Central memory CD8-positive, alpha-beta T cell (primary cell): Measurements from ENCODE around the gene BMPR1A.

ENCODE experiments used
- ATAC-seq: fragments of 150-1000 bp; cut with Tn5 transposase; replicated peaks from 2 replicates; pipeline ENCODE4 v1.10.0; 2022; ENCODE audit warnings: mild to moderate bottlenecking, moderate FRiP score, moderate number of reproducible peaks; ENCODE audit not compliant: poor library complexity, severe bottlenecking; ENCODE audit errors: extremely low read depth
- DNase-seq, 2 donors: peaks; one replicate each; pipeline ENCODE4 v3.0.0; 2021; ENCODE audit warnings: low spot score in 2 of 2
- H3K27ac Mint-ChIP-seq: one replicate; pipeline ENCODE4 v1.8.0; 2022; ENCODE audit warnings: low read depth, mild to moderate bottlenecking, moderate library complexity, mixed read lengths
- H3K27me3 Mint-ChIP-seq: one replicate; pipeline ENCODE4 v1.8.0; 2022; ENCODE audit warnings: mixed read lengths
- H3K36me3 Mint-ChIP-seq: one replicate; pipeline ENCODE4 v1.8.0; 2022; ENCODE audit warnings: mild to moderate bottlenecking, moderate library complexity, mixed read lengths; ENCODE audit not compliant: insufficient read depth
- H3K4me1 Mint-ChIP-seq: one replicate; pipeline ENCODE4 v1.8.0; 2022; ENCODE audit warnings: mixed read lengths
- H3K4me3 Mint-ChIP-seq: one replicate; pipeline ENCODE4 v1.8.0; 2022; ENCODE audit warnings: mild to moderate bottlenecking, moderate library complexity, mixed read lengths
- H3K9me3 Mint-ChIP-seq: one replicate; pipeline ENCODE4 v1.8.0; 2022; ENCODE audit warnings: mixed read lengths

The BMPR1A gene

GRCh38 chr10:86867149-86867548, 110.7 kb downstream of the BMPR1A start:
- H3K27ac Mint-ChIP-seq = no peak overlapping the region
- H3K4me1 Mint-ChIP-seq = peaks cover 6% of the 10 kb centered on the region
- no peaks in the 10 kb centered on the region for H3K27me3 Mint-ChIP-seq
- peaks cover 4% of the 10 kb centered on the region for H3K36me3 Mint-ChIP-seq
- no peak overlapping the region for H3K4me3 Mint-ChIP-seq
- H3K9me3 Mint-ChIP-seq = no peaks in the 10 kb centered on the region
- no peak for DNase-seq
- ATAC-seq = no peak

- Mint-ChIP-seq H3K9me3 (no peaks in the 10 kb centered on the region), H3K36me3 (peaks cover 1% of the 10 kb centered on the region), H3K4me3 (no peak overlapping the region), H3K27me3 (no peaks in the 10 kb centered on the region), H3K4me1 (peaks cover 6% of the 10 kb centered on the region), H3K27ac (no peak overlapping the region)
- ATAC-seq = no peak
- no peak for DNase-seq
Measured at GRCh38 chr10:86868353-86868752, 111.9 kb downstream of the BMPR1A start.

GRCh38 chr10:86870679-86871078, 114.3 kb downstream of the BMPR1A start:
- H3K9me3 Mint-ChIP-seq = no peaks in the 10 kb centered on the region
- H3K36me3 Mint-ChIP-seq = peaks cover 2% of the 10 kb centered on the region
- no peak overlapping the region for H3K27ac Mint-ChIP-seq
- H3K27me3 Mint-ChIP-seq = no peaks in the 10 kb centered on the region
- DNase-seq (no peak), ATAC-seq (no peak)
- H3K4me3 Mint-ChIP-seq = no peak overlapping the region
- H3K4me1 Mint-ChIP-seq = peaks cover under 1% of the 10 kb centered on the region

DNA sequence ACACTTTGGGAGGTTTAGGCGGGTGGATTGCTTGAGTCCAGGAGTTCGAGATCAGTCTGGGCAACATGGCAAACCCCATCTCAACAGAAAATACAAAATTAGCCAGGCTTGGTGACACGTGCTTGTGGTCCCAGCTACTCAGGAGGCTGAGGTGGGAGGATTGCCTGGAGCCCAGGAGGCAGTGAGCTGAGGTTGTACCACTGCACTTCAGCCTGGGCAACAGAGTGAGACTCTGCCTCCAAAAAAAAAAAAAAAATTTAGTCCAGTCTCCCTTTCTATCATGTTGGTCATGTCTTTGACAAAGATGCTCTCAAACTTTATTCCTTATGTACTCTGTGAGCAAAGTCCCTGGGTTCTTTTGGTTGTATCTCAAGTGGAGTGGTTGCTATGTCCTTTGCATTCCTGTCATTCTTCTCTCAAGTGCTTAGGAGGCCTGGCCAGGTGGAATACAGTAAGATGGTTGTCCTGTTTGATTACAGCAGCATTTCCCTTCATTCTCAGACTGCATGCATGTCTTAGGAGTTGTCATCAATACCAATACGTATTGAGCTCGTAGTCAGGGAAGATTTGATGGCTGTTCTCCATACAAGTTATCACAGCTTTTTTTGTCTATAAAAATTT, 115.3 kb downstream of the BMPR1A start:
- ATAC-seq (no peak), DNase-seq (no peak)
- no peaks in the 10 kb centered on the region for H3K4me1 Mint-ChIP-seq
- H3K27me3 Mint-ChIP-seq = no peaks in the 10 kb centered on the region
- no peak overlapping the region for H3K27ac Mint-ChIP-seq
- no peak overlapping the region for H3K4me3 Mint-ChIP-seq
- H3K9me3 Mint-ChIP-seq = no peaks in the 10 kb centered on the region
- peaks cover 6% of the 10 kb centered on the region for H3K36me3 Mint-ChIP-seq

DNA sequence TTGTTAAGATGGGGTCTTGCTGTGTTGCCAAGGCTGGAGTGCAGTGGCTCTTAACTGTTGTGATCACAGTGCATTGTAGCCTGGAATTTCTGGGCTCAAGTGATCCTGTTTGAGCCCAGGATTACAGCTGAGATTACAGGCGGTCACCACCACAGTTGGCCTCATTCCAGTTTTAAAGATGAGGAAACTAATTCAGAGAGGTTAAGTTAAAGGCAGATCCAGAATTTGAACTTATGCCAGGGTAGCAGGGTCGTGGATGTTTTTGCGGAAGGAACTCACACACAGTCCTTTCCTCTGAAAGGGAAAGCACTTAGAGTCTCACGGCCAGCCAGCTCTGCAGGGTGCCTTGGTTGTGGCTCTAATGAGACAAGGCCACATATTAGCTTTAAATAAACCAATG, 116.3 kb downstream of the BMPR1A start:
- H3K9me3 Mint-ChIP-seq = no peaks in the 10 kb centered on the region
- no peaks in the 10 kb centered on the region for H3K27me3 Mint-ChIP-seq
- no peak for ATAC-seq
- no peak overlapping the region for H3K4me3 Mint-ChIP-seq
- H3K4me1 Mint-ChIP-seq = no peaks in the 10 kb centered on the region
- peak overlapping the region; percentile 54 for H3K27ac Mint-ChIP-seq
- no peak for DNase-seq
- H3K36me3 Mint-ChIP-seq = peaks cover 8% of the 10 kb centered on the region

- ATAC-seq = no peak
- Mint-ChIP-seq H3K4me1 (no peaks in the 10 kb centered on the region), H3K27me3 (no peaks in the 10 kb centered on the region), H3K36me3 (peaks cover 7% of the 10 kb centered on the region), H3K27ac (no peak overlapping the region), H3K9me3 (no peaks in the 10 kb centered on the region), H3K4me3 (no peak overlapping the region)
- no peak for DNase-seq
Measured at GRCh38 chr10:86876748-86877147, 120.3 kb downstream of the BMPR1A start.

DNA sequence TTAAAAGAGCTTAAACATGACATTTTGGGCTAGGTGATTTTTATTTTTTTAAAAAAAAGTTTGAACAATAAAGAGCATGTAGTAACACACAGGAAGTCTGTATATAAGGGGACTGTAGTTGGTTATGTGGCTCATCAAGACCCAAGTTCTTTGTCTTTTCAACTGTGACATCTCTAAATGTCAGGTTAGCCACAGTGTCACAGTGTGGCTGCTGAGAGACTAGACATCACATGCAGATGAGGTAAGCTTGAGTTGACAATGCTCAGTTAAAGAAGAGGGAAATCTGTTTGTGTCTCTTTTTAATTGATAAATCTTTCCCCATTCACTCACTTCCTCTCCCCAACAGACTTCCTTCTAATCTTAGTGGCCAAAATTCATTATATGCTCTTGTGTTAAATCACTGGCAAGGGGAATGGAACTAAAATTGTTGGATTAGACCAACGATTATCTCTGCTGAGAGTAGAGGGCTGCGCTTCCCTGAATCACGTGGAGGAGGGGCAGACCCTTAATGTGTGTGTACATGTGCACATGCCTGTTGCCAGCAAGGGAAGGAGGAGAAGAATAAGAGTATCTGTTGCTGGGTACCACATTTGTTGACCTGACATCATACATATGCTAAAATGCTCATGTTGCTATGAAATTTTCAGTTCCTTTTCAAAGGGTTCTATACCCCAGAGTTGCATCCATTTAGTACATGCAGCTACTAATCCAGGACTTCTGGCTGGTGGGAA, 122.7 kb downstream of the BMPR1A start:
- H3K27me3 Mint-ChIP-seq = no peaks in the 10 kb centered on the region
- no peaks in the 10 kb centered on the region for H3K9me3 Mint-ChIP-seq
- H3K4me3 Mint-ChIP-seq = no peak overlapping the region
- no peak for DNase-seq
- H3K36me3 Mint-ChIP-seq = peaks cover 7% of the 10 kb centered on the region
- no peak for ATAC-seq
- H3K4me1 Mint-ChIP-seq = no peaks in the 10 kb centered on the region
- peak overlapping the region; percentile 2 for H3K27ac Mint-ChIP-seq

DNA sequence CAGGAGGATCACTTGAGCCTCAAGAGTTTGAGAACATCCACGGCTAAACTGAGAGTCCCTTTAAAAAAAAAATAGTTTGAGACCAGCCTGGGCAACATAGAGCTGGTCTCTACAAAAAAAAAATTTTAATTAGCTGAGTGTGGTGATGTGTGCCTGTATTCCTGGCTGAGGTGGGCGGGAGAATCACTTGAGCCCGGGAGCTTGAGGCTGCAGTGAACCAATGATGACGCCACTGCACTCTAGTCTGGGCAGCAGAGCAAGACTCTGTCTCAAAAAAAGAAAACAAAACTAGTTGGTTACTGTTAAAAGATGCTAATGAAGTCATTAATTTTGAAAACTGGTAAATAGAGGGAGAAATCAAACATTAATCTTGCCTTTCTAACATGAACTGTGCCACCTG, 124.6 kb downstream of the BMPR1A start:
- Mint-ChIP-seq H3K9me3 (no peaks in the 10 kb centered on the region), H3K27ac (peak overlapping the region; percentile 46), H3K27me3 (no peaks in the 10 kb centered on the region), H3K36me3 (peaks cover 3% of the 10 kb centered on the region), H3K4me3 (no peak overlapping the region), H3K4me1 (no peaks in the 10 kb centered on the region)
- ATAC-seq (no peak), DNase-seq (no peak)

- DNase-seq (no peak), ATAC-seq (no peak)
- no peaks in the 10 kb centered on the region for H3K9me3 Mint-ChIP-seq
- no peaks in the 10 kb centered on the region for H3K4me1 Mint-ChIP-seq
- H3K27me3 Mint-ChIP-seq = no peaks in the 10 kb centered on the region
- peaks cover 2% of the 10 kb centered on the region for H3K36me3 Mint-ChIP-seq
- H3K4me3 Mint-ChIP-seq = no peak overlapping the region
- H3K27ac Mint-ChIP-seq = no peak overlapping the region
Measured at GRCh38 chr10:86888585-86889381, 132.4 kb downstream of the BMPR1A start.

- Mint-ChIP-seq H3K27ac (no peak overlapping the region), H3K9me3 (no peaks in the 10 kb centered on the region), H3K4me1 (no peaks in the 10 kb centered on the region), H3K36me3 (peaks cover 2% of the 10 kb centered on the region), H3K27me3 (no peaks in the 10 kb centered on the region), H3K4me3 (no peak overlapping the region)
- ATAC-seq = no peak
- no peak for DNase-seq
Measured at GRCh38 chr10:86889997-86890396, 133.6 kb downstream of the BMPR1A start.

DNA sequence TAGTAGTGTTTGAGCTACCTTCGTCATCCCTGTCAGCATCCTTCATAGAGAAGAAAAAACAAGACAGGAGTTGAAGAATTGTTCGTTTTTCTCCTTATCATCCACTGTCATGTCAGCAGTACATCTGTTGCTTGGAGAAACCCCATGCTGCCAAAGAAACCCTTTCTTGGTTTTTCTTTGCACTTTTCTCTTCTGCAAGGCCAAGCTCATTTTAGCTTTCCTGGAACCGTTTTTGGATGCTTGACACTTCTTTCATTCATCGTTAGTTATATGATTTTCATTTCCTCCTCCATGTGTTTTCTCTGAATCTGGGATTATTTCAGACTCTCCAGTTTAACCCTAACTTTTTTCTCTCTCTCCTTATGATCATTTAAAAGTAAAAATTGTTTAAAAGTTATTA, 142.1 kb downstream of the BMPR1A start:
- Mint-ChIP-seq H3K4me3 (no peak overlapping the region), H3K36me3 (peaks cover 6% of the 10 kb centered on the region), H3K27ac (no peak overlapping the region)

GRCh38 chr10:86899132-86899531, 142.7 kb downstream of the BMPR1A start:
- ATAC-seq (no peak), DNase-seq (no peak)
- H3K27ac Mint-ChIP-seq = no peak overlapping the region
- no peaks in the 10 kb centered on the region for H3K4me1 Mint-ChIP-seq
- no peaks in the 10 kb centered on the region for H3K9me3 Mint-ChIP-seq
- peaks cover 10% of the 10 kb centered on the region for H3K36me3 Mint-ChIP-seq
- no peaks in the 10 kb centered on the region for H3K27me3 Mint-ChIP-seq
- no peak overlapping the region for H3K4me3 Mint-ChIP-seq

More for the DNA sequence above, 142.1 kb downstream of the BMPR1A start:
- H3K27me3 Mint-ChIP-seq = no peaks in the 10 kb centered on the region
- ATAC-seq (no peak), DNase-seq (no peak)
- H3K9me3 Mint-ChIP-seq = no peaks in the 10 kb centered on the region
- no peaks in the 10 kb centered on the region for H3K4me1 Mint-ChIP-seq
